BLaER1 treated with 17β-estradiol and CSF1 and Interleukin-3, amounts not matched to agents 10 nM and 100 nM (cell line): Measurements from ENCODE around the gene IGSF9B.

ENCODE experiments used
- H3K27ac ChIP-seq, 11 experiments: shearing (Covaris generic); formaldehyde crosslinking; 2 replicates each; pipeline ENCODE4 v1.8.1; 2022
- H3K27me3 ChIP-seq, 11 experiments: shearing (Covaris generic); formaldehyde crosslinking; 2 replicates each; pipeline ENCODE4 v1.8.1; 2022
- H3K36me3 ChIP-seq, 11 experiments: shearing (Covaris generic); formaldehyde crosslinking; 2 replicates each; pipeline ENCODE4 v1.8.1; 2022
- H3K4me1 ChIP-seq, 10 experiments: shearing (Covaris generic); formaldehyde crosslinking; 2 replicates each; pipeline ENCODE4 v1.8.1; 2022
- H3K4me2 ChIP-seq, 11 experiments: shearing (Covaris generic); formaldehyde crosslinking; 2 replicates each; pipeline ENCODE4 v1.8.1; 2022
- H3K4me3 ChIP-seq, 10 experiments: shearing (Covaris generic); formaldehyde crosslinking; 2 replicates each; pipeline ENCODE4 v1.8.1; 2022
- H3K9ac ChIP-seq, 11 experiments: shearing (Covaris generic); formaldehyde crosslinking; 2 replicates each; pipeline ENCODE4 v1.8.1; 2022
- H3K9me3 ChIP-seq, 11 experiments: shearing (Covaris generic); formaldehyde crosslinking; replicated peaks in 1 of 11; 2 replicates each; pipeline ENCODE4 v1.8.1; 2022
- H4K20me1 ChIP-seq, 11 experiments: shearing (Covaris generic); formaldehyde crosslinking; 2 replicates each; pipeline ENCODE4 v1.8.1; 2022
- Cebpa-rat ChIP-seq, 11 experiments: shearing (Covaris generic); IDR thresholded peaks; 2 replicates each; pipeline ENCODE4 v1.8.1; 2022

The IGSF9B gene

DNA sequence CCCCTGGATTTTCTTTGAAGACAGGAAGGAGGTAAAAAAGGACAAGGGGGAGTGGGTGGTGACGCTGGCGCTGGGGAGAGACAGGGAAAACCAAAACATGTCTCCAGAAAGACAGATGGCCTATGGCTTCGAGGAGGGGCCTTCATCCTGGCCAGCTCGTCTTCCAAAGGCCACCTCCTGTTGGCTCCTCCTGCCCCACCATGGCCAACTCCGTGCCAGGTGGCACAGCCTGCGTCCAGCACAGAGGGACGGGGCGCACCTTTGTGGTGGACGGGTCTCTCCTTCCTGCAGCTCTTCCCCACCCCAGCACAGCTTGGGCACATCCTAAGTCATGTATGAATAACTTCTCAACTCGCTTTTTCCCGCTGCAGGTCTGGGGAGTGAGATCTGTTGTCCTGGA, 22.7 kb downstream of the IGSF9B start:
- Histone ChIP-seq H3K9ac (no peak overlapping the region), H4K20me1 (peaks cover 0 to 35% (median 0%) of the 10 kb centered on the region in 11 experiments; a peak in 1 of 22 replicates), H3K27ac (no peak overlapping the region), H3K36me3 (no peaks in the 10 kb centered on the region), H3K9me3 (no peaks in the 10 kb centered on the region), H3K27me3 (no peaks in the 10 kb centered on the region), H3K4me2 (no peak overlapping the region), H3K4me1 (peaks cover 0 to 35% (median 23%) of the 10 kb centered on the region in 10 experiments; a peak in 16 of 20 replicates), H3K4me3 (no peak overlapping the region)
- no peak for TF ChIP-seq Cebpa-rat (IDR thresholded peaks at IDR 0.05)

DNA sequence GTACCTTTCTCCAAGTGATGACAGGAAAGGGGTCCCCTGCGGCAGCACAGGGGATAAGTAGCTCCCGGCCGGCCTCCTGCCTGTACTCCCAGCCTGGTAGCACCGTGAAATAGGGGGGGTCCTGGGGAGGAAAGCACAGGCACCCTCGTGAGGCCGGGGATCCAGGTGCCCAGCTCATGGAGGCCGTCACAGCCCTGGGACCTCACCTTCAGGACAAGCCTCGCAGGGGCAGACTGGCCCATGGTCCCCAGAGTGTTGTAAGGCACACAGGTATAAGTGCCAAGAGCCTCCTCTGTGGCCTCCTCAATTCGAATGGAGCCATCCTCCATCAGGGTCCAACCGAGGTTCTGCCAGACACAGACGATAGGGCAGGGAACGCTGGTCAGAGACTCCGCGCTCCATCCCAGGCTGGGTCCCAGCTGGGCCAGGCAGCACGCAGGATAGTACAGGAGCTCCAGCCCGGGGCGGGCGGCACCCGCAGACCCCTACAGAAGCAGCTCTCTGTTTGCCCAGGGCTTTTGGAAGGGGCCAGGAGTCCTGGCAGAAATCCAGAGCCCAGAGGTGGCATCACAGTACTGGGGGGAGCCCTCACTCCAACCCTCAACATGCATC, 25.2 kb downstream of the IGSF9B start:
- Histone ChIP-seq H3K9ac (no peak overlapping the region), H3K36me3 (no peaks in the 10 kb centered on the region), H3K9me3 (no peaks in the 10 kb centered on the region), H3K27ac (no peak overlapping the region), H4K20me1 (peaks cover 0 to 42% (median 0%) of the 10 kb centered on the region in 11 experiments; a peak in 2 of 22 replicates), H3K4me2 (no peak overlapping the region), H3K27me3 (no peaks in the 10 kb centered on the region), H3K4me3 (no peak overlapping the region), H3K4me1 (peaks cover 8 to 47% (median 36%) of the 10 kb centered on the region in 10 experiments; a peak in 19 of 20 replicates)
- TF ChIP-seq Cebpa-rat (IDR thresholded peaks at IDR 0.05), result no peak

DNA sequence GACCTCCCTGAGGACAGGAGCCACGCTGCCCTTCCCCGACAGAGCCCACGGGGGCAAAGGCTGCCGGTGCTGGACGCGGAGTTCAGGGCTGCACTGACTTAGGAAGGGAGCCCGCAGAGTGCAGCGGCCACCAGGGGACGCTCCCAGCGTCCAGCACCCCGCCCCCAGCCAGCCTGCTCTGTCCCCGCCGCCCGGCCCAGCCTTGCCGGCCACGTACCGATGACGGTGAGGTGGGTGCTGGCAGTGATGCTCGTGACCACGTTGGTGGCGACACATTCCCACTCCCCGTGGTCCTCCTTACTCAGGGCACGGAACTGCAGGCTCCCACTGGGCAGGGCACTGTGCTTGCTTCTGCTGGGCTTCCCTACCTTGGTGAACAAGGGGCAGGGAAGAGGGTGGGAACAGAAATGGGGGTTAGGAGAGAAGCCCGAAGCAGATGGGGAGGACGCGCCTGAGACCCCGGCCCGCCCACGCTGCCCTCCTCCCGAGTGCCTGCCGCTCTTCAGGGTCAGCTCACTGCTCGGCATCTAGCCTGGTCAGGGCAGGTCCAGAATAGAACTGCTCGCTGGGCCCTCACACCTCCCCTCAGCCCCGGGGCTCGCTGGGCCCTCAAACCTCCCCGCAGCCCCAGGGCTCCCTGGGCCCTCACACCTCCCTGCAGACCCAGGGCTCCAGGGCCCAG, 25.9 kb downstream of the IGSF9B start:
- TF ChIP-seq Cebpa-rat (IDR thresholded peaks at IDR 0.05), result no peak
- H3K9me3 ChIP-seq, result no peaks in the 10 kb centered on the region
- H3K9ac ChIP-seq, result no peak overlapping the region
- H3K27ac ChIP-seq, result no peak overlapping the region
- peaks cover 8 to 43% (median 29%) of the 10 kb centered on the region in 10 experiments; a peak in 19 of 20 replicates for H3K4me1 ChIP-seq
- H3K27me3 ChIP-seq, result no peaks in the 10 kb centered on the region
- no peaks in the 10 kb centered on the region for H3K36me3 ChIP-seq
- peaks cover 0 to 42% (median 0%) of the 10 kb centered on the region in 11 experiments; a peak in 3 of 22 replicates for H4K20me1 ChIP-seq
- H3K4me3 ChIP-seq, result no peak overlapping the region
- H3K4me2 ChIP-seq, result no peak overlapping the region

DNA sequence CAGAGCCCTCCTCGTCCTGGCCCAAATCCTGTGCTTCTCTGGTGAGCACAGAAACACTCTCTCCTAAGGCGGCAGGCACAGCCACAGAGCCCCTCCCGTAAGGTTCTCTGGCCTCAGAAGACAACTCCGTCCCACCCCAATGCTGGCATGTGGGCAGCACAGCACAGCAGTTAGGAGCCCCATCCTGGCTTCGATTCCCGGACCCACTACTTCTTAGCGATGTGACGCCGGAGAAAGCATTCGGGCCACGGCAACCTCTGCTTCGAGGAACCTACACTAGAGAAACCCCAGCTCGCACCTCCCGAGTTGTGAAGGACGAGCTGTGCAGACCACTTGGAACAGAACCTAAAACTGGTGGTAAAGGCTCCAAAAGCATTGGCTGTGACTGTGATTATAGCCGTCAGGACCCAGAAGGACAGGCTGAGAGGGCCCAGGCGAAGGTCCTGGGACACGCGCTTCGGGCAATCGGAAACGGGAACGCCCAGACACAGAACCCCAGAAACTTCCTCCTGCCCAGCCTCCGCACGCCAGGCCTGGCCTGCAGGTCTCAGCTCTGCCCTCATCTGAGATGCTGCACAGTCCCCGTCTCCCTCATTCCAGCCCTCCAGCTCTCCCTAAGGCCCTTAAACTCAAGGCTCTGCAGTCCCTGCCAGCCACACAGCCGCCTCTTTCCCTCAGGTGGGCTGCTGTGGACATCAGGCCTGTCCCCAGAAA, 26.6 kb downstream of the IGSF9B start:
- TF ChIP-seq Cebpa-rat (IDR thresholded peaks at IDR 0.05), result no peak
- peaks cover 8 to 44% (median 28%) of the 10 kb centered on the region in 10 experiments; a peak in 19 of 20 replicates for H3K4me1 ChIP-seq
- H3K4me2 ChIP-seq, result no peak overlapping the region
- no peak overlapping the region for H3K9ac ChIP-seq
- H3K36me3 ChIP-seq, result no peaks in the 10 kb centered on the region
- no peaks in the 10 kb centered on the region for H3K27me3 ChIP-seq
- no peaks in the 10 kb centered on the region for H3K9me3 ChIP-seq
- no peak overlapping the region for H3K4me3 ChIP-seq
- H3K27ac ChIP-seq, result no peak overlapping the region
- peaks cover 0 to 35% (median 0%) of the 10 kb centered on the region in 11 experiments; a peak in 3 of 22 replicates for H4K20me1 ChIP-seq

DNA sequence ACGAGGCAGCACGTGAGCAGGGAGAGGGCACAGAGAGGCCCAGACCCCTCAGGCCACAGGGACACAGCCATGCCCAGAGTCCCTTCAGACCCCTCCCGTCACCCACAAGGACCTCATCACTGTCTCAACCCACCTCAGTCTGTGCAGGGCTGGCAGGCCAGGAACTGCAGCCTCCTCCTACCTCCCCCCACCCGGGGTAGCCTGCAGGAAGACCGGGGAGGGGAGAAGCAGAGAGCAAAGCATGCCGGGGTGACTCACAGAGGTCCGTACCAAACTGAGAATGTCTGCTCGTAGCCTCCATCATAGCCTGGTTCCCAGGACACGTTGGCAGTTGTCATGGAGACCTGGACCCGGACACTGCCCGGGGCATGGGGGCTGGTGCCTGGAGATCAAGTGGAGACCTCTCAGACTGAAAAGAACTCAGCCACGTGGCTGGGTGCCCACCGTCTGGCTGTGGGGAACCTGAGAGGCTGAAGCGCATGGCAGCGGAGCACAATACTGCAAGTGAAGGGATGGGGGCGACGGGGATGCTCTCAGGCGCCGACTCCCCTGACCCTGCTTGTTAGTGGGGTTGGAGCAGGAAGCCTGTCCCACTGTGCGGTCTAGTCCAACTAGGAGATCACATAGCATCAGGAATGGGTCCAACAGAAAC, 27.2 kb downstream of the IGSF9B start:
- no peaks in the 10 kb centered on the region for H3K9me3 ChIP-seq
- H4K20me1 ChIP-seq, result peaks cover 0 to 32% (median 0%) of the 10 kb centered on the region in 11 experiments; a peak in 3 of 22 replicates
- peak overlapping the region in 7 of 11 experiments; percentile 3 to 72 (median 54); a peak in 6 of 22 replicates for H3K4me2 ChIP-seq
- H3K4me3 ChIP-seq, result no peak overlapping the region
- peaks cover 8 to 44% (median 34%) of the 10 kb centered on the region in 10 experiments; a peak in 19 of 20 replicates for H3K4me1 ChIP-seq
- TF ChIP-seq Cebpa-rat (IDR thresholded peaks at IDR 0.05), result no peak
- H3K9ac ChIP-seq, result no peak overlapping the region
- no peaks in the 10 kb centered on the region for H3K36me3 ChIP-seq
- no peak overlapping the region for H3K27ac ChIP-seq
- no peaks in the 10 kb centered on the region for H3K27me3 ChIP-seq

DNA sequence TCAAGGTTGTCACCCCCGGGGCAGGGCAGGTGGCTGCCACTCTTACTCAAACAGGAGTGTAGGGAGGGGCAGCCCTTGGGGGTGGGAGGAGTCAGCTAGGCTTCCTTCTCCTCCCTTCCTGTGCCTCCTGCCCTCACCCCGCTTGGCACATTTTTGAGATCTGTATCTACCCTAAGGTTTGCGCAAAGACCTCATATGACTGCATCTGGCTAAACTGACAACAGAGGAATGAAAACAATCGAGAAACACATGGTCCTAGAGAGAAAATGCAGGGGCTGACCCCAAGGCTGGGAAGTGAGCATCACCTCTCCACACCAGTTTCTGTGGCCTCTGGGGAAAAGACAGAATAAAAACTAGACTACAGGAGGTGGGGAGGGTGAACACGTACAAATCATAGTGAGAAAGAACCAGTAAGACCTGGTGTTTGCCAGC, 28.1 kb downstream of the IGSF9B start:
- Histone ChIP-seq H3K27ac (no peak overlapping the region), H3K4me1 (peaks cover 8 to 51% (median 41%) of the 10 kb centered on the region in 10 experiments; a peak in 19 of 20 replicates), H3K4me3 (no peak overlapping the region), H3K36me3 (no peaks in the 10 kb centered on the region), H3K9ac (no peak overlapping the region), H3K27me3 (no peaks in the 10 kb centered on the region), H3K4me2 (peak overlapping the region; percentile 50 to 72 (median 59); a peak in 20 of 22 replicates), H3K9me3 (no peaks in the 10 kb centered on the region), H4K20me1 (peaks cover 0 to 28% (median 0%) of the 10 kb centered on the region in 11 experiments; a peak in 3 of 22 replicates)
- TF ChIP-seq Cebpa-rat (IDR thresholded peaks at IDR 0.05), result no peak

DNA sequence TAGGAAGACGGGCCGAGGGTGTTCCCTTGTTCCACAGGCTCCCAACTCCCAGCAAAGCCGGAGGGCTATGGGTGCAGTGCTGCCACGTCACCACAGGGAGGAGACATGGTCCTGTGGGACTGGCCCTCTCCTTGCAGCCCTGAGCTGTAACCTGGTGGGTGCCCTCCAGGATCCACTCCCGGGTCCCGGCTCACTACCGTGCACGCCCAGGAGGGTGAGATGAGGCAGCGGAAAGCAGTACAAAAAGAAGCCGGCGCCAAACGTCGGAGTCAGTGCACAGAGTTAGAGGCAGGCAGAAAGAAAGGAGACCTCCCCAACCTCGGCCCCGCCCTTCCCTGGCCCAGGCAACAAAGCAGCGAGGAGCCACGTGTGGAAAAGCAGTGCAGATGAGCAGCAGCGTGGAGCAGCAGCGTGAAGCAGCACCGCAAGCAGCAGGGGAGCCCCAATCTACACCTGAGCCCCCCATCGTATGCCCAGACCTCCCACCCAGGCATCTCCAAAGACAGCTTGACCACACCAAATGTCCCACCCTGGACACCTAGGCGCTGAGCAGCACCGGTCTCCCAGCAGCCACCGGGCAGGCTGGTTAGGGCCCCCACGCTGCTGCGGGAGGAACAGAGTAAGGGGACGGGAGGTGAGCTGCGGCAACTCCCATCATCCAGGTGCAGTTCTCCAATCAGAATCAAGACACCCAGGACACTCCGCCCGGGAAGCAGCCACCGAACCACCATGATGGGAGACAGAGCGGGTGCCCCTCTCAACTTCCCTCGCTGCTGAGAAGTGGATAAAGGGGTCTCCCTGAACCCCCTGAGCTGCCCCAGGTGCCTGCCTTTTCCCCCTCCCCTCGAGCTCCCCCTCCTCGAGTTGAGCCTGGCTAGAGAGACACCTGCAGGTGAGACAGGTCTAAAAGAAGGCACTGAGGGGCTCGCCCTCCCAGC, 28.8 kb downstream of the IGSF9B start:
- Histone ChIP-seq H4K20me1 (peaks cover 0 to 21% (median 0%) of the 10 kb centered on the region in 11 experiments; a peak in 3 of 22 replicates), H3K4me3 (no peak overlapping the region), H3K9me3 (no peaks in the 10 kb centered on the region), H3K9ac (no peak overlapping the region), H3K36me3 (no peaks in the 10 kb centered on the region), H3K4me1 (peaks cover 8 to 56% (median 45%) of the 10 kb centered on the region in 10 experiments; a peak in 19 of 20 replicates), H3K4me2 (peak overlapping the region; percentile 50 to 72 (median 59)), H3K27ac (no peak overlapping the region), H3K27me3 (no peaks in the 10 kb centered on the region)
- no peak for TF ChIP-seq Cebpa-rat (IDR thresholded peaks at IDR 0.05)
